HCT116 (cell line): ENCODE results near the gene DDN. TPM values are rescaled to one million over a fixed set of nuclear protein-coding genes. Genes with fewer than 3 reads are reported as not detected.

Experiments used
- ATAC-seq: fragments of 200-7000 bp; cut with Tn5 transposase; 2 replicates; pipeline ENCODE4 v1.9.1; 2020; ENCODE audit warnings: mild to moderate bottlenecking, moderate library complexity
- BruUV-seq: library from RNA; stranded (reverse); fragments of 400-500 nt; replicated peaks from 2 replicates; lab custom pipeline; 2021; lab: Mats Ljungman, UMichigan
- CTCF ChIA-PET: fragments of 300-600 bp; sonication (Branson Sonifier 250); formaldehyde crosslinking; loops from one replicate; lab custom pipeline; 2021; ENCODE audit warnings: antibody characterized with exemption; lab: Charles Lee
- POLR2A ChIA-PET: fragments of 300-600, 350-600 bp; sonication (Branson Sonifier 250); formaldehyde crosslinking; loops from one replicate; lab custom pipeline; 2021; ENCODE audit warnings: antibody characterized with exemption; lab: Charles Lee
- RAD21 ChIA-PET, 2 experiments: fragments of 300-600 bp; sonication (Branson Sonifier 250); formaldehyde crosslinking; loops; one replicate each; lab custom pipeline; 2023; ENCODE audit warnings: low total read pairs in 2 of 2; ENCODE audit not compliant: uncharacterized antibody in 2 of 2, unreplicated experiment in 2 of 2, low non-redundant PET in 1 of 2; lab: Charles Lee
- DNase-seq: peaks from one replicate; pipeline ENCODE4 v3.0.0-alpha.2; 2010; ENCODE audit warnings: low read depth, low spot score
- H2AFZ ChIP-seq: fragments of 200-600 bp; shearing (Covaris generic), sonication (generic); 2 replicates; pipeline ENCODE4 v1.6.1; 2017; ENCODE audit warnings: low read depth, mixed run types, mixed read lengths, antibody characterized with exemption, low read length; ENCODE audit not compliant: poor library complexity, severe bottlenecking
- H3K27ac ChIP-seq: 2 replicates; pipeline ENCODE4 v1.5.1; 2012; ENCODE audit warnings: low read depth, low read length
- H3K27me3 ChIP-seq: fragments of 200-600 bp; sonication (generic); 2 replicates; pipeline ENCODE4 v1.6.1; 2016; ENCODE audit warnings: mixed run types, low read length, mixed read lengths; ENCODE audit not compliant: insufficient read depth
- H3K36me3 ChIP-seq, 2 experiments: fragments of 200-500 bp in 1 of 2; fragments of 200-600 bp in 1 of 2; sonication (Bioruptor generic) in 1 of 2; sonication (generic) in 1 of 2; 2 replicates each; pipeline versions ENCODE4 v1.5.1 to v1.6.1; 2014 to 2016; ENCODE audit warnings: low read length in 2 of 2, inconsistent platforms in 1 of 2, mixed read lengths in 1 of 2, mixed run types in 1 of 2; ENCODE audit not compliant: insufficient read depth in 2 of 2, control insufficient read depth in 1 of 2
- H3K4me1 ChIP-seq, 2 experiments: fragments of 200-600 bp in 1 of 2; sonication (generic) in 1 of 2; 2 replicates each; pipeline versions ENCODE4 v1.5.1 to v1.6.1; 2012 to 2017; ENCODE audit warnings: low read length in 2 of 2, inconsistent platforms in 1 of 2, mild to moderate bottlenecking in 1 of 2, mixed read lengths in 1 of 2, mixed run types in 1 of 2, moderate library complexity in 1 of 2; ENCODE audit not compliant: insufficient read depth in 2 of 2, control insufficient read depth in 1 of 2
- H3K4me2 ChIP-seq: fragments of 200-600 bp; sonication (generic); 2 replicates; pipeline ENCODE4 v1.6.1; 2017; ENCODE audit warnings: mixed run types, low read length, mixed read lengths
- H3K4me3 ChIP-seq, 2 experiments: fragments of 200-600 bp in 1 of 2; sonication (generic) in 1 of 2; replicated peaks in 1 of 2; 2 replicates each; pipeline ENCODE4 v1.5.1; 2011 to 2016; ENCODE audit warnings: low read length in 2 of 2, control low read depth in 1 of 2, low read depth in 1 of 2, mild to moderate bottlenecking in 1 of 2, mixed read lengths in 1 of 2, mixed run types in 1 of 2
- H3K79me2 ChIP-seq: fragments of 200-600 bp; sonication (generic); 2 replicates; pipeline ENCODE4 v1.6.1; 2017; ENCODE audit warnings: mild to moderate bottlenecking, mixed run types, low read length, moderate library complexity, mixed read lengths; ENCODE audit not compliant: insufficient read depth
- H3K9ac ChIP-seq: fragments of 200-600 bp; sonication (generic); 2 replicates; pipeline ENCODE4 v1.6.1; 2016; ENCODE audit warnings: low read length, mixed read lengths
- H3K9me2 ChIP-seq: fragments of 200-600 bp; sonication (generic), shearing (Covaris generic); 2 replicates; pipeline ENCODE4 v1.6.1; 2017; ENCODE audit warnings: mixed run types, mild to moderate bottlenecking, moderate library complexity; ENCODE audit not compliant: insufficient read depth
- H3K9me3 ChIP-seq, 2 experiments: fragments of 200-500 bp in 1 of 2; fragments of 200-600 bp in 1 of 2; sonication (Bioruptor generic) in 1 of 2; sonication (generic) in 1 of 2; 2 replicates each; pipeline ENCODE4 v1.6.1; 2014 to 2017; ENCODE audit warnings: low read length in 2 of 2, mixed read lengths in 2 of 2, inconsistent platforms in 1 of 2, low read depth in 1 of 2, mild to moderate bottlenecking in 1 of 2, mixed run types in 1 of 2, moderate library complexity in 1 of 2; ENCODE audit not compliant: control insufficient read depth in 1 of 2, insufficient read depth in 1 of 2
- H4K20me1 ChIP-seq: fragments of 200-600 bp; sonication (generic), shearing (Covaris generic); 2 replicates; pipeline ENCODE4 v1.6.1; 2017; ENCODE audit warnings: mixed run types, mild to moderate bottlenecking, moderate library complexity; ENCODE audit not compliant: insufficient read depth
- ELF1 ChIP-seq: IDR thresholded peaks from 2 replicates; pipeline ENCODE4 v1.6.1; 2012; ENCODE audit warnings: low read depth, borderline replicate concordance
- FOSL1 ChIP-seq: IDR thresholded peaks from 2 replicates; pipeline ENCODE4 v1.6.1; 2012; ENCODE audit warnings: low read depth
- SP1 ChIP-seq: IDR thresholded peaks from 2 replicates; pipeline ENCODE4 v1.6.1; 2012; ENCODE audit warnings: low read depth
- TCF7L2 ChIP-seq: IDR thresholded peaks from 2 replicates; pipeline ENCODE4 v1.7.0; 2011; ENCODE audit warnings: borderline replicate concordance, inconsistent platforms; ENCODE audit not compliant: insufficient read depth, insufficient read length; ENCODE audit errors: extremely low read depth
- intact Hi-C: fragments of 100-400 bp; cut with micrococcal nuclease; formaldehyde crosslinking; loops from 2 replicates; pipeline ENCODE4 v1.10.0; 2022
- total RNA-seq: library from RNA; stranded (reverse); gene quantifications from one replicate; pipeline ENCODE4 v1.2.1, GENCODE V29; 2021; ENCODE audit not compliant: unreplicated experiment
- TF ChIP-seq, protein P1 (sequence below): IDR thresholded peaks from 2 replicates; pipeline ENCODE4 v1.6.1; 2012

DDN gene
- total RNA-seq, 1 experiment from 2014 or later, result 8.1 TPM

DNA sequence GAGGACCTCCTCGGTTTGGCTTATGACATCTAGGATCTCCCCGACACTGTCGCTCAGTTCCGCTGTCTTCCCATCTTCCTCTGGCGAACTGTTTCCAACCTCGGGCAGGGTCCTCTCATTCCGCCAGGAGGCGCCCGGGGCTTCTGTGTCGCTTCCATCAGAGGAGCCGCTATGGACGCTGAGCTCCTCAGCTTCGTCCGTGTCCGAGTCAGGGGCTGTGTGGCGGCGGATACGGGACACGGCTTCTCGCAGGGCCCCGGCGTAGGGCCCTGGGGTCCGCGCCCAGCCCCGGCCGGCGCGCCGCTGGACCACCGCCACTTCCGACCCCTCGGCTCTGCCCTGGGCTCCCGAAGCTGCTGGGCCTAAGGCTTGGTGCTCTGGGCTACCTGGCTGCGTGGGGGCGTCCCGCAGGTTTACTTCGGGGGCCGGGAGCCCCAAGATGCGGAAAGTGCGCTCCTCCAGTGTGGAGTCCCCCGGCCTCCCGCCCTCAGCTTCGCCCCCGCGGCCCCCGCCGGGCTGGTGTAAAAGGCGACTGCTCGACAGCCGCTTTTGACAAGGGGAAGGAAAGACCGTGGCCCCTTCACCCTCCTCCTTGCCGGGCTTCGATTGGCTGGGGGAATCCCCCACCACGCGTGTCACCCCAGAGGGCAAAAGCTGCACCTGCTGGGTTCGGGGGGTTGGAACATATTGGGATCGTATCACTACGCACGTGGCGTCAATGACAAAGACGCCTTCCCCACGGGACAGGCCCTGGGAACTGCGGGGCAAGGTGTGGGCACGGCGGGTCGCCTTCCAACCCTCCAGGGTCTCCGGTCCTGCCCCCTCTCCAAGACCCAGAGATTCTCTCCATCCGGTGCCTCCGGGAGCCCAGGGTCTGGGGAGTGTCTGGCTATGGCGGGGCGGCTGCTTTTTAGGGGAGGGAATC lies 2.1 kb downstream of the DDN start:
- no TSS peak for BruUV-seq
- no peak overlapping the region for H3K9ac ChIP-seq
- CTCF ChIA-PET, result interaction anchor here (1.0 to 3.0 kb wide), 3 partner anchors 9 to 145 kb away, joined by 3 to 35 read pairs (median 9); partner anchors contain the start of gene DDX23
- DNase-seq (no peak), ATAC-seq (no peak)
- peak overlapping the region; percentile 84; the same call in 1 of the 2 replicates for H3K27ac ChIP-seq
- TF ChIP-seq, protein P1, sequence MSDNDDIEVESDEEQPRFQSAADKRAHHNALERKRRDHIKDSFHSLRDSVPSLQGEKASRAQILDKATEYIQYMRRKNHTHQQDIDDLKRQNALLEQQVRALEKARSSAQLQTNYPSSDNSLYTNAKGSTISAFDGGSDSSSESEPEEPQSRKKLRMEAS, result no peak
- TF ChIP-seq FOSL1, result no peak
- no peak for TF ChIP-seq TCF7L2
- no peak for TF ChIP-seq ELF1
- no peak for TF ChIP-seq SP1
- no peaks in the 10 kb centered on the region for H4K20me1 ChIP-seq
- H3K79me2 ChIP-seq, result peaks cover 21% of the 10 kb centered on the region; the same call in 1 of the 2 replicates
- POLR2A ChIA-PET, result interaction anchor here (1.2 kb wide), 1 partner anchor 9 kb away, joined by 3 read pairs; no protein-coding TSS in a partner anchor
- RAD21 ChIA-PET, result no interaction called here
- H3K4me3 ChIP-seq, result no peak overlapping the region
- no peak overlapping the region for H3K4me2 ChIP-seq
- H3K4me1 ChIP-seq, result peaks cover 14 to 48% of the 10 kb centered on the region in 2 experiments
- peaks cover 0 to 7% of the 10 kb centered on the region in 2 experiments; a peak in 2 of 4 replicates for H3K36me3 ChIP-seq
- no peaks in the 10 kb centered on the region for H3K9me2 ChIP-seq
- no peaks in the 10 kb centered on the region for H3K9me3 ChIP-seq
- no peaks in the 10 kb centered on the region for H3K27me3 ChIP-seq
- intact Hi-C loops, result no loop called here
- H2AFZ ChIP-seq, result no peak overlapping the region
